Gastrocnemius medialis (tissue), 4 donors: ENCODE measurements around the gene CLSTN3.
A peak's percentile ranks its signal among the peaks of the same experiment; 100 is the strongest.

Source experiments
- CTCF ChIP-seq, 5 experiments: fragments of 450-650 bp in 3 of 5; fragments of 200-600 bp in 2 of 5; sonication (generic) in 2 of 5; IDR thresholded peaks in 4 of 5; conservative IDR thresholded peaks in 1 of 5; 1 replicate in 4 of 5; 2 replicates in 1 of 5; pipeline ENCODE4 v1.5.1; 2016 to 2019; ENCODE audit warnings: antibody characterized with exemption in 5 of 5, mild to moderate bottlenecking in 3 of 5, moderate library complexity in 3 of 5
- POLR2A ChIP-seq, 2 donors: fragments of 450-650 bp; IDR thresholded peaks; one replicate each; pipeline ENCODE4 v1.6.1; 2017; ENCODE audit warnings: antibody characterized with exemption in 2 of 2, mild to moderate bottlenecking in 2 of 2, moderate library complexity in 2 of 2

DNA sequence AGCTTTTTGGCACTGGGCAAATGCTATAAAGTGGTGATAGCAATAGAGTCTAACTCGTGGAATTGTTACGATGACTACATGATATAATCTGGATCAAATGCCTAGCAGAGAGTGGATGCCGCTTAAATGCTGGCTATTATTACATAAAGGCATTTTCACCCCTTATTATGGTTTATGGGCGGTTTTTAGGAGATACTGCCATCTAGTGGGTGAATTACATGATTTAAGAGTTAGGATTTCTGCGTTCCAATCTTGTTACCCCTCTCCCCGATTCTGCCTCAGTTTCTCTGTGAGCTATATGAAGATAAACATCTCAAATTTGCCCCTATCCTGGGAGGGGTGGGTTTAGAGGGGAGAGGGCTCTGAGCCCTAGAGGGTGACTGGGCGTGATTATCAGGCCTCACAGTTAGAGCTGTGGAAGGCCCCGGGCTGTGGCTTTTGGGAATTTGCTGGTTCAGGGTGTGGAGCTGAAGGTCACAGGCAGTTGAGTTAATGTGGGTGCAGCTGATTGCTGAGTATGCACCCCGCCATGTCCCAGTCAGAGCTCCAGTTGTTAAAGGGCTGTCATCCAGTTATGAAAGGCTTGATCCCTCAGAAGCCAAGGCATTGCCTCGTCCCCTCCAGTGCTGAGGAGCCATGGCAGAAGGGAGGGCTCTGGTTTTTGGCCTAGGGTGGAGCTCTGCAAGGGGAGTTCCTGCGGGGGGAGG, 14.4 kb downstream of the CLSTN3 start:
- TF ChIP-seq POLR2A (IDR thresholded peaks at IDR 0.05) (no peak), CTCF (IDR thresholded peaks at IDR 0.05 in 4 of 5, conservative IDR thresholded peaks at IDR 0.05 in 1 of 5) (peak; percentile 25 to 66 (median 36))
